ENCODE results near the gene CDK13. TPM values are rescaled to one million over a fixed set of nuclear protein-coding genes. Genes with fewer than 3 reads are reported as not detected.
A peak's percentile ranks its signal among the peaks of the same experiment; 100 is the strongest.

CDK13 gene
- total RNA-seq, 1 donor from 2014 or later, result 45.3 TPM

- Histone ChIP-seq H3K4me2 (ENCODE audit: low read length) (no peak overlapping the region), H3K36me3 (ENCODE audit: insufficient read depth, low read length) (peaks cover 4% of the 10 kb centered on the region), H3K4me3 (ENCODE audit: insufficient read depth, low read depth, low read length) (no peak overlapping the region), H3K4me1 (ENCODE audit: insufficient read depth, low read length) (no peaks in the 10 kb centered on the region), H3K79me2 (ENCODE audit: insufficient read depth, low read length) (peaks cover 82% of the 10 kb centered on the region), H3K27me3 (ENCODE audit: insufficient read depth, low read length) (no peaks in the 10 kb centered on the region), H3K27ac (ENCODE audit: low read depth, low read length) (no peak overlapping the region), H3K9me3 (ENCODE audit: insufficient read depth, low read depth, low read length) (no peaks in the 10 kb centered on the region), H2AFZ (ENCODE audit: low read depth, low read length) (no peak overlapping the region), H4K20me1 (ENCODE audit: insufficient read depth, low read length) (peaks cover 72% of the 10 kb centered on the region), H3K9ac (ENCODE audit: low read length) (no peak overlapping the region)
- Mint-ChIP-seq H3K36me3 (ENCODE audit: low read depth, unreplicated experiment) (peaks cover 5% of the 10 kb centered on the region), H3K27me3 (ENCODE audit: low read depth, unreplicated experiment) (no peaks in the 10 kb centered on the region), H3K9me3 (ENCODE audit: unreplicated experiment) (no peaks in the 10 kb centered on the region), H3K27ac (ENCODE audit: unreplicated experiment) (peak overlapping the region; percentile 38), H3K4me1 (ENCODE audit: low read depth, unreplicated experiment) (peaks cover 9% of the 10 kb centered on the region), H3K4me3 (ENCODE audit: unreplicated experiment) (no peak overlapping the region)
- FAIRE-seq (no peak), DNase-seq (ENCODE audit: low read depth) (no peak)
- TF ChIP-seq CTCF (IDR thresholded peaks at IDR 0.05; ENCODE audit: insufficient read depth, low read depth, low read length) (no peak), EZH2 (IDR thresholded peaks at IDR 0.05; ENCODE audit: insufficient read depth, low read length) (no peak)
Observed at GRCh38 chr7:39985398-39985918, 35.4 kb downstream of the CDK13 start.

GRCh38 chr7:39987641-39988347, 37.7 kb downstream of the CDK13 start:
- Histone ChIP-seq H3K4me3 (ENCODE audit: insufficient read depth, low read depth, low read length) (no peak overlapping the region), H3K36me3 (ENCODE audit: insufficient read depth, low read length) (peaks cover 4% of the 10 kb centered on the region), H3K27ac (ENCODE audit: low read depth, low read length) (no peak overlapping the region), H3K9me3 (ENCODE audit: insufficient read depth, low read depth, low read length) (no peaks in the 10 kb centered on the region), H3K4me1 (ENCODE audit: insufficient read depth, low read length) (no peaks in the 10 kb centered on the region), H3K9ac (ENCODE audit: low read length) (no peak overlapping the region), H4K20me1 (ENCODE audit: insufficient read depth, low read length) (peaks cover 66% of the 10 kb centered on the region), H3K27me3 (ENCODE audit: insufficient read depth, low read length) (no peaks in the 10 kb centered on the region), H3K4me2 (ENCODE audit: low read length) (no peak overlapping the region), H2AFZ (ENCODE audit: low read depth, low read length) (no peak overlapping the region), H3K79me2 (ENCODE audit: insufficient read depth, low read length) (peaks cover 91% of the 10 kb centered on the region)
- Mint-ChIP-seq H3K9me3 (ENCODE audit: unreplicated experiment) (no peaks in the 10 kb centered on the region), H3K27ac (ENCODE audit: unreplicated experiment) (no peak overlapping the region), H3K27me3 (ENCODE audit: low read depth, unreplicated experiment) (no peaks in the 10 kb centered on the region), H3K4me1 (ENCODE audit: low read depth, unreplicated experiment) (peaks cover 9% of the 10 kb centered on the region), H3K36me3 (ENCODE audit: low read depth, unreplicated experiment) (peaks cover 5% of the 10 kb centered on the region), H3K4me3 (ENCODE audit: unreplicated experiment) (no peak overlapping the region)
- FAIRE-seq (no peak), DNase-seq (ENCODE audit: low read depth) (no peak)
- no peak for TF ChIP-seq CTCF (IDR thresholded peaks at IDR 0.05; ENCODE audit: insufficient read depth, low read depth, low read length)
- no peak for TF ChIP-seq EZH2 (IDR thresholded peaks at IDR 0.05; ENCODE audit: insufficient read depth, low read length)

- Histone ChIP-seq H2AFZ (ENCODE audit: low read depth, low read length) (no peak overlapping the region), H3K79me2 (ENCODE audit: insufficient read depth, low read length) (peaks cover 28% of the 10 kb centered on the region), H4K20me1 (ENCODE audit: insufficient read depth, low read length) (peaks cover 12% of the 10 kb centered on the region), H3K4me3 (ENCODE audit: insufficient read depth, low read depth, low read length) (no peak overlapping the region), H3K4me1 (ENCODE audit: insufficient read depth, low read length) (no peaks in the 10 kb centered on the region), H3K9ac (ENCODE audit: low read length) (no peak overlapping the region), H3K9me3 (ENCODE audit: insufficient read depth, low read depth, low read length) (no peaks in the 10 kb centered on the region), H3K27ac (ENCODE audit: low read depth, low read length) (no peak overlapping the region), H3K27me3 (ENCODE audit: insufficient read depth, low read length) (no peaks in the 10 kb centered on the region), H3K4me2 (ENCODE audit: low read length) (no peak overlapping the region), H3K36me3 (ENCODE audit: insufficient read depth, low read length) (peaks cover 3% of the 10 kb centered on the region)
- Mint-ChIP-seq H3K36me3 (ENCODE audit: low read depth, unreplicated experiment) (no peaks in the 10 kb centered on the region), H3K27me3 (ENCODE audit: low read depth, unreplicated experiment) (no peaks in the 10 kb centered on the region), H3K4me1 (ENCODE audit: low read depth, unreplicated experiment) (no peaks in the 10 kb centered on the region), H3K4me3 (ENCODE audit: unreplicated experiment) (no peak overlapping the region), H3K27ac (ENCODE audit: unreplicated experiment) (no peak overlapping the region), H3K9me3 (ENCODE audit: unreplicated experiment) (no peaks in the 10 kb centered on the region)
- TF ChIP-seq CTCF (IDR thresholded peaks at IDR 0.05; ENCODE audit: insufficient read depth, low read depth, low read length) (no peak), EZH2 (IDR thresholded peaks at IDR 0.05; ENCODE audit: insufficient read depth, low read length) (no peak)
- FAIRE-seq, result no peak
- DNase-seq (ENCODE audit: low read depth), result peak; percentile 14
Observed at GRCh38 chr7:40000734-40001315, 50.8 kb downstream of the CDK13 start.

Measured in astrocyte (in vitro differentiated cells and primary cell).